Mesendoderm (in vitro differentiated cells): ENCODE measurements around the gene KCNK10.

ENCODE experiments used
- DNase-seq: peaks from one replicate; pipeline ENCODE4 v3.0.0; 2013
- H2AK5ac ChIP-seq: 2 replicates; pipeline ENCODE4 v1.6.1; 2013; ENCODE audit warnings: low read length, inconsistent platforms
- H2BK120ac ChIP-seq: 2 replicates; pipeline ENCODE4 v1.6.1; 2013; ENCODE audit warnings: low read depth, mild to moderate bottlenecking, low read length, moderate library complexity, mixed read lengths
- H2BK15ac ChIP-seq: replicated peaks from 2 replicates; pipeline ENCODE4 v1.6.1; 2013; ENCODE audit warnings: low read depth, mild to moderate bottlenecking, moderate library complexity
- H2BK5ac ChIP-seq: 2 replicates; pipeline ENCODE4 v1.6.1; 2013; ENCODE audit warnings: low read length, inconsistent platforms
- H3K18ac ChIP-seq: 2 replicates; pipeline ENCODE4 v1.6.1; 2013; ENCODE audit warnings: mild to moderate bottlenecking, low read length, mixed read lengths
- H3K23ac ChIP-seq: one replicate; pipeline ENCODE4 v1.6.1; 2013; ENCODE audit warnings: low read length
- H3K27ac ChIP-seq: 2 replicates; pipeline ENCODE4 v1.5.1; 2013; ENCODE audit warnings: low read depth, mild to moderate bottlenecking, inconsistent platforms, low read length, moderate library complexity
- H3K27me3 ChIP-seq: 2 replicates; pipeline ENCODE4 v1.6.1; 2013; ENCODE audit warnings: low read length, control low read depth, mild to moderate bottlenecking, inconsistent platforms; ENCODE audit not compliant: insufficient read depth, poor library complexity
- H3K36me3 ChIP-seq: 2 replicates; pipeline ENCODE4 v1.6.1; 2013; ENCODE audit warnings: low read length, inconsistent platforms; ENCODE audit not compliant: control insufficient read depth, insufficient read depth
- H3K4ac ChIP-seq: one replicate; pipeline ENCODE4 v1.6.1; 2013; ENCODE audit warnings: low read depth, mild to moderate bottlenecking, low read length, moderate library complexity
- H3K4me1 ChIP-seq: 2 replicates; pipeline ENCODE4 v1.6.1; 2013; ENCODE audit warnings: low read depth, low read length, inconsistent platforms; ENCODE audit not compliant: control insufficient read depth
- H3K4me2 ChIP-seq: 2 replicates; pipeline ENCODE4 v1.6.1; 2013; ENCODE audit warnings: low read length
- H3K4me3 ChIP-seq: 2 replicates; pipeline ENCODE4 v1.5.1; 2013; ENCODE audit warnings: mild to moderate bottlenecking, low read length
- H3K56ac ChIP-seq: one replicate; pipeline ENCODE4 v1.6.1; 2013; ENCODE audit warnings: low read length
- H3K79me1 ChIP-seq: 2 replicates; pipeline ENCODE4 v1.6.1; 2013; ENCODE audit warnings: low read length, inconsistent platforms
- H3K79me2 ChIP-seq: 2 replicates; pipeline ENCODE4 v1.6.1; 2013; ENCODE audit warnings: mild to moderate bottlenecking, low read length; ENCODE audit not compliant: control insufficient read depth, insufficient read depth
- H3K9ac ChIP-seq: 2 replicates; pipeline ENCODE4 v1.6.1; 2013; ENCODE audit warnings: low read length, inconsistent platforms
- H4K5ac ChIP-seq: one replicate; pipeline ENCODE4 v1.6.1; 2013; ENCODE audit warnings: low read length
- H4K8ac ChIP-seq: one replicate; pipeline ENCODE4 v1.6.1; 2013; ENCODE audit warnings: low read depth, mild to moderate bottlenecking, control low read depth, low read length, moderate library complexity
- WGBS: extraction: QIAGEN DNeasy Blood & Tissue Kit; methylation state at CpG from one replicate; pipeline ENCODE4 v1.1.7; 2013; ENCODE audit warnings: low lambda C conversion rate, missing lambda C conversion rate; ENCODE audit not compliant: insufficient coverage; ENCODE audit errors: extremely low coverage; 5-methylcytosine and 5-hydroxymethylcytosine counted together

KCNK10 gene

GRCh38 chr14:88318406-88318805 is 4.7 kb downstream of the KCNK10 start:
- Histone ChIP-seq H3K18ac (no peak overlapping the region), H2BK5ac (no peak overlapping the region), H3K9ac (no peak overlapping the region), H3K79me2 (no peaks in the 10 kb centered on the region), H3K4me2 (no peak overlapping the region), H3K27ac (no peak overlapping the region), H4K5ac (no peak overlapping the region), H3K56ac (no peak overlapping the region), H3K36me3 (no peaks in the 10 kb centered on the region), H3K4me1 (no peaks in the 10 kb centered on the region), H2BK15ac (no peak overlapping the region), H4K8ac (no peak overlapping the region), H3K79me1 (no peaks in the 10 kb centered on the region), H2BK120ac (no peak overlapping the region), H3K4ac (no peak overlapping the region), H3K23ac (no peak overlapping the region), H2AK5ac (no peak overlapping the region), H3K27me3 (peaks cover 24% of the 10 kb centered on the region), H3K4me3 (no peak overlapping the region)
- no peak for DNase-seq
- WGBS: no CpG with 5 or more reads among the region's 4 CpGs

GRCh38 chr14:88316521-88316920 is 6.5 kb downstream of the KCNK10 start:
- Histone ChIP-seq H3K27ac (no peak overlapping the region), H3K4ac (no peak overlapping the region), H3K23ac (no peak overlapping the region), H3K4me2 (no peak overlapping the region), H2BK120ac (no peak overlapping the region), H3K36me3 (no peaks in the 10 kb centered on the region), H3K18ac (no peak overlapping the region), H2BK5ac (no peak overlapping the region), H3K9ac (no peak overlapping the region), H3K79me2 (no peaks in the 10 kb centered on the region), H3K4me1 (no peaks in the 10 kb centered on the region), H4K8ac (no peak overlapping the region), H4K5ac (no peak overlapping the region), H3K27me3 (peaks cover 10% of the 10 kb centered on the region), H3K79me1 (no peaks in the 10 kb centered on the region), H3K56ac (no peak overlapping the region), H2AK5ac (no peak overlapping the region), H3K4me3 (no peak overlapping the region), H2BK15ac (no peak overlapping the region)
- no peak for DNase-seq

- H3K4me1 ChIP-seq: no peaks in the 10 kb centered on the region
Observed at GRCh38 chr14:88312257-88312656, 10.8 kb downstream of the KCNK10 start.

GRCh38 chr14:88311780-88312179 is 11.3 kb downstream of the KCNK10 start:
- no peaks in the 10 kb centered on the region for H3K36me3 ChIP-seq
- H3K79me2 ChIP-seq: no peaks in the 10 kb centered on the region
- DNase-seq: no peak
- H4K8ac ChIP-seq: no peak overlapping the region
- no peak overlapping the region for H2AK5ac ChIP-seq
- no peak overlapping the region for H2BK120ac ChIP-seq
- no peak overlapping the region for H3K18ac ChIP-seq
- H3K56ac ChIP-seq: no peak overlapping the region
- H3K4me2 ChIP-seq: no peak overlapping the region
- no peak overlapping the region for H2BK15ac ChIP-seq
- no peaks in the 10 kb centered on the region for H3K79me1 ChIP-seq
- H4K5ac ChIP-seq: no peak overlapping the region
- no peak overlapping the region for H3K9ac ChIP-seq
- H3K4me3 ChIP-seq: no peak overlapping the region
- H3K23ac ChIP-seq: no peak overlapping the region
- no peak overlapping the region for H3K27ac ChIP-seq
- no peaks in the 10 kb centered on the region for H3K4me1 ChIP-seq
- H3K4ac ChIP-seq: no peak overlapping the region
- no CpG with 5 or more reads among the region's 3 CpGs for WGBS
- no peaks in the 10 kb centered on the region for H3K27me3 ChIP-seq
- H2BK5ac ChIP-seq: no peak overlapping the region

More at GRCh38 chr14:88312257-88312656, 10.8 kb downstream of the KCNK10 start:
- no peak overlapping the region for H4K8ac ChIP-seq
- H3K27ac ChIP-seq: no peak overlapping the region
- no peaks in the 10 kb centered on the region for H3K27me3 ChIP-seq
- no peaks in the 10 kb centered on the region for H3K79me1 ChIP-seq
- H2AK5ac ChIP-seq: no peak overlapping the region
- no CpG with 5 or more reads among the region's 6 CpGs for WGBS
- no peaks in the 10 kb centered on the region for H3K36me3 ChIP-seq
- DNase-seq: no peak
- H3K4me2 ChIP-seq: no peak overlapping the region
- H3K9ac ChIP-seq: no peak overlapping the region
- H2BK15ac ChIP-seq: no peak overlapping the region
- no peak overlapping the region for H2BK120ac ChIP-seq
- no peaks in the 10 kb centered on the region for H3K79me2 ChIP-seq
- H3K56ac ChIP-seq: no peak overlapping the region
- no peak overlapping the region for H3K23ac ChIP-seq
- no peak overlapping the region for H2BK5ac ChIP-seq
- H3K4ac ChIP-seq: no peak overlapping the region
- H4K5ac ChIP-seq: no peak overlapping the region
- H3K18ac ChIP-seq: no peak overlapping the region
- H3K4me3 ChIP-seq: no peak overlapping the region

- H3K9ac ChIP-seq: no peak overlapping the region
- H3K4me3 ChIP-seq: no peak overlapping the region
- H2BK120ac ChIP-seq: no peak overlapping the region
- no peak overlapping the region for H3K27ac ChIP-seq
- no peak overlapping the region for H3K4me2 ChIP-seq
- no peaks in the 10 kb centered on the region for H3K79me2 ChIP-seq
- no CpG with 5 or more reads among the region's 4 CpGs for WGBS
- no peak overlapping the region for H3K56ac ChIP-seq
- H3K4me1 ChIP-seq: no peaks in the 10 kb centered on the region
- DNase-seq: peak; percentile 9
- H3K79me1 ChIP-seq: no peaks in the 10 kb centered on the region
- H4K5ac ChIP-seq: no peak overlapping the region
- no peak overlapping the region for H4K8ac ChIP-seq
- H3K4ac ChIP-seq: no peak overlapping the region
- no peak overlapping the region for H3K18ac ChIP-seq
- H2AK5ac ChIP-seq: no peak overlapping the region
- no peak overlapping the region for H3K23ac ChIP-seq
- H3K27me3 ChIP-seq: no peaks in the 10 kb centered on the region
- H2BK5ac ChIP-seq: no peak overlapping the region
- no peaks in the 10 kb centered on the region for H3K36me3 ChIP-seq
- H2BK15ac ChIP-seq: no peak overlapping the region
Observed at GRCh38 chr14:88310449-88310848, 12.6 kb downstream of the KCNK10 start.

GRCh38 chr14:88310021-88310420 is 13.0 kb downstream of the KCNK10 start:
- no peaks in the 10 kb centered on the region for H3K79me1 ChIP-seq
- no peak overlapping the region for H2AK5ac ChIP-seq
- no peak overlapping the region for H3K4me2 ChIP-seq
- no CpG with 5 or more reads among the region's 4 CpGs for WGBS
- no peaks in the 10 kb centered on the region for H3K4me1 ChIP-seq
- H3K27ac ChIP-seq: no peak overlapping the region
- H4K8ac ChIP-seq: no peak overlapping the region
- no peak overlapping the region for H4K5ac ChIP-seq
- H2BK5ac ChIP-seq: no peak overlapping the region
- H3K79me2 ChIP-seq: no peaks in the 10 kb centered on the region
- H2BK120ac ChIP-seq: no peak overlapping the region
- DNase-seq: no peak
- no peak overlapping the region for H3K9ac ChIP-seq
- H3K36me3 ChIP-seq: no peaks in the 10 kb centered on the region
- H3K18ac ChIP-seq: no peak overlapping the region
- H3K27me3 ChIP-seq: no peaks in the 10 kb centered on the region
- H3K4me3 ChIP-seq: no peak overlapping the region
- no peak overlapping the region for H3K4ac ChIP-seq
- H2BK15ac ChIP-seq: no peak overlapping the region
- no peak overlapping the region for H3K56ac ChIP-seq
- no peak overlapping the region for H3K23ac ChIP-seq
